GM11168 (cell line): ENCODE measurements around the gene WNT3A.

Experiments used
- in situ Hi-C: fragments of 300-500 bp; cut with MboI; formaldehyde crosslinking; loops from one replicate; pipeline ENCODE4 v1.12.0; 2022; ENCODE audit warnings: low sequenced_read_pairs; ENCODE audit not compliant: unreplicated experiment

WNT3A gene

DNA sequence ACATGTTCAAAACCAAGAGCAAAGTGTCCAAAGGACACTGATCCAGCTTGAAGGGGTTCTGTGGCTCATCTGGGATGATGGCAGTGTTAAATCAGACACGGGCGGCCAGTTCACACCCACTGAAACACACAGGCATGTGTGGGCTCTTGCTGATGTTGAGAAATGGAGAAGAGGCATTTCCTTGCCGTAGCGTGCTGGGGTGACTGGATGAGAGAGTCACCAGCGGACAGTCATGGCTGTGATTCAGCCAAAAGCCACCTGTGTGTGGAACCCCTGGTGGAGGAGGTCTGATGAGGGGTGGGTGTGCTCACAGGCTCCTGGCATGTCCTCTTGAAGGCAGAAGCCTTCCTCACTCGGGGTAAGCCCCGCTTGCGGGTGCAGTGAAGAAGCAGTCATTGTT, 89.1 kb downstream of the WNT3A start:
- in situ Hi-C loops: no loop called here

DNA sequence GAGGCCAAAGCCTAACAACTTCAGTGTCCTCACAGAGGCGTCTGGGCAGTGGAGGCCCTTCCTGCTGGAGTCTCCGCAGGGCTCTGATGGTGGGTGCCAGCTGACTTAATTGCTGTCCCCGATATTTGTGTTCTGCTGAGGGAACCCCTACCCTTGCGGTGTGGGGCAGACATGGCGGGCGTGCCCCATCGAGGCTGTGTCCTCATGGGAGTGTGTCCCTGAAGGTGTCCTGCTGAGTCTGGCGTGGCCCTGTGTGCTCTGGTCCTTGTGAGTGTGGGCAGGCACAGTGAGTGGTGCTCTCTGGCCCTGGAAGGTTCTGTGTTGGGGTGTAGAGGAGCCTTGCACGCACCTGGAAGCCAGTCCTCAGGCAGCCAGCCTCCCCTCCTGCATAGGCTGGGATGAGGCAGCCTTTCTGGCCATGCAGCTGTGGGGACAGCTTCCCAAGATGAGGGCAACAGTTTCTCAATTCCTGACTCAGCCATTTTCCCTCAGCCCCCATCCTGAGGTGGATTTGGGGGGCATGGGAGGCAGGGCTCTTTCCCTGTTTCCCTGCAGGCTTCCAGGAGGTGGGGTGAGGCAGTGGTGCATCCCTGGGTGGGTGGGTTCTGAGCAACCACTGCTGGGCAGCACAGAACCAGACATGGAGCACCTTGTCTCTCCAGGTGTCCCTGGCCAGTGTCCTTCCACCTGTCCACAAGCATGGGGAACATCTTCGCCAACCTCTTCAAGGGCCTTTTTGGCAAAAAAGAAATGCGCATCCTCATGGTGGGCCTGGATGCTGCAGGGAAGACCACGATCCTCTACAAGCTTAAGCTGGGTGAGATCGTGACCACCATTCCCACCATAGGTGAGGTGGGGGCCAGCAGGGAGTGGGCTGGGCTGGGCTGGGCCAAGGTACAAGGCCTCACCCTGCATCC, 89.9 kb downstream of the WNT3A start:
- in situ Hi-C loops: no loop called here

DNA sequence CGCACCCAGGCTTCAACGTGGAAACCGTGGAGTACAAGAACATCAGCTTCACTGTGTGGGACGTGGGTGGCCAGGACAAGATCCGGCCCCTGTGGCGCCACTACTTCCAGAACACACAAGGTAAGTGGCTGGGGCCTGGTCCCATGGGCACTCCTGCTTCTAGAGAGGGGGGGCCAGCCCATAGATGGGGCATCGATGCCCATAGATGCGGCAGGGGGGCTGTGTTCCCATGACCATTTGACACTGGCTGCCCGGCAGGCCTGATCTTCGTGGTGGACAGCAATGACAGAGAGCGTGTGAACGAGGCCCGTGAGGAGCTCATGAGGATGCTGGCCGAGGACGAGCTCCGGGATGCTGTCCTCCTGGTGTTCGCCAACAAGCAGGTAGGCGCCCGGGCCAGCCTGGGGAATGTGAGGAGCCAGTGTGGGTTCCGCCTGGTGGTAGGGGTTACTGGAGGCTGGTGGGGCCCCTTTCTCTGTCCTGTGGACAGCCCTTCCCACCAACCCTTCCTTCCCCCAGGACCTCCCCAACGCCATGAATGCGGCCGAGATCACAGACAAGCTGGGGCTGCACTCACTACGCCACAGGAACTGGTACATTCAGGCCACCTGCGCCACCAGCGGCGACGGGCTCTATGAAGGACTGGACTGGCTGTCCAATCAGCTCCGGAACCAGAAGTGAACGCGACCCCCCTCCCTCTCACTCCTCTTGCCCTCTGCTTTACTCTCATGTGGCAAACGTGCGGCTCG, 90.7 kb downstream of the WNT3A start:
- in situ Hi-C loops: no loop called here

DNA sequence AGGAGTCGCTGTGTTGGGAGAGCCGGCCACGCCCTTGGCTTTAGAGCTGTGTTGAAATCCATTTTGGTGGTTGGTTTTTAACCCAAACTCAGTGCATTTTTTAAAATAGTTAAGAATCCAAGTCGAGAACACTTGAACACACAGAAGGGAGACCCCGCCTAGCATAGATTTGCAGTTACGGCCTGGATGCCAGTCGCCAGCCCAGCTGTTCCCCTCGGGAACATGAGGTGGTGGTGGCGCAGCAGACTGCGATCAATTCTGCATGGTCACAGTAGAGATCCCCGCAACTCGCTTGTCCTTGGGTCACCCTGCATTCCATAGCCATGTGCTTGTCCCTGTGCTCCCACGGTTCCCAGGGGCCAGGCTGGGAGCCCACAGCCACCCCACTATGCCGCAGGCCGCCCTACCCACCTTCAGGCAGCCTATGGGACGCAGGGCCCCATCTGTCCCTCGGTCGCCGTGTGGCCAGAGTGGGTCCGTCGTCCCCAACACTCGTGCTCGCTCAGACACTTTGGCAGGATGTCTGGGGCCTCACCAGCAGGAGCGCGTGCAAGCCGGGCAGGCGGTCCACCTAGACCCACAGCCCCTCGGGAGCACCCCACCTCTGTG, 91.6 kb downstream of the WNT3A start:
- in situ Hi-C loops: no loop called here

DNA sequence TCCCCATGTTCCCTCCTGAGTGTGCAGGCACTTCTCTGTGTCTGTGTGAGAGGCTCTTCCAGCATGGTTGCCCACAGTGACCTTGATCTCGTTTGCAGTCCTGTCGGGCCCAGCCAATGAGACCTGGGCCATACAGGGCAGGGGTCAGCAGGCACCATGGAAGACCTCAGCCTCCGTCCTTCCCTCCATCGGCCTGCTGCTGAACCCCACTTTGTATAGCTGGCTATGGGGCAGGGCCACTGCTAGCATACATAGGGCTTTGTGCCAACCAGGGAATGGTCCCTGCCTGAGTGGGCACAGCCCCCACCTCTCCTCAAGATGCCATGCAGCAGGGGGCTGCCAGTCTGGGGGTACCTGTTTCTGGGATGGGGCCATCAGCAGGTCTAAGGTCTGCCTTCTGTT, 92.5 kb downstream of the WNT3A start:
- in situ Hi-C loops: no loop called here

DNA sequence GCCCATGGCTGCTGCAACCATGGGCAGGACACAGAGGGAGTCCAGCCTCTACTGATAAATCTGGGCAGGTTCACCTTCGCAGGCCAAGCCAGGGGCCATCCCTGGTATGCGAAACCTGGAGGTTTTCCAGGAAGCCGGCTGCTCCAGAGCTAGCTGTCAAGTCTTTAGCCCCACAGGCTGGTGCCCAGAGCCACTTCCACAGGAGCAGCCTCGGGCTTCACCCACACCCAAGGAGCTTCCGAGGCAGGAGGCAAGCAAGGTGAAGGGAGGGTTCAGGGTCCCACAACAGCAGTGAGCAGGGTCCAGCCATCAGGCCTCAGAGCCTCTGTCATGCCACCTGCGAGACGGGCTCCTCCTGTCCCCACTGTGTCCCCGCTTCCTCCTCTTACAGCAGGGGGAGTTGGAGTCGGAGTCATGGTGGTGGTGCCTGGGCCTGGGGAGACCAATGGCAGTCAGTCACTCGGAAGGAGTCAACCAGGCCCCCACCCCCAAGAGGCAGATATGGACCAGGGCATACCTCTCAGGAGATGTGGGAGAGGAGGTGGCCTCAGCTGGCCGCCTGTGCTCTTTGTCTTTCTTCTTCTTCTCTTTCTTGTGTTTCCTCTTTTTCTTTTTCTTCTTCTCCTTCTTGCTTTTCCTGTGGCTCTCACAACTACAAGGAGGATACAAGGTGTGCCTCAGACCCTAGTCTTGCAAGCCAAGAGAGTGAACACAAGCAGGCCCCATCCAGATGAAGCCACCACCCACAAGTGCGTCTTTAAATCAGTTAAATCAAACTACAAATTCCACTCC, 94.2 kb downstream of the WNT3A start:
- in situ Hi-C loops: no loop called here

DNA sequence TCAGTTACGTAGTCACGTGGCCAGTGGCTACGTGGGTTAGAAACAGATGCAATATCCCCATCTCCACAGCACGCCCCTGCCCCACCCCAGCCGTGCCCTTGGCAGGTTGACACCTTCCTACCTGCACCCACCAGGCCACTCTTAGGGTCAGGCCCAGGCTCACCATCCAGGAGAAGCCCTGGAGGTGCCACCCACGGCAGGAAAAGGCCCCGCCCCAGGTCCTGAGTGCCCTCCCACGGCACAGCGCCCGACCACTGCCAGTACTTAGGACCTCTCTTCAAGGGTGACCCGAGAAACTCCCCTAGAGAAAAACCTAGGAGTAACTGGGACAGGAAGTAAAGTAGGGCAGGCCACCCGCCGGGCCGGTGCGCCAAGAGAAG, 94.8 kb downstream of the WNT3A start:
- in situ Hi-C loops: no loop called here

DNA sequence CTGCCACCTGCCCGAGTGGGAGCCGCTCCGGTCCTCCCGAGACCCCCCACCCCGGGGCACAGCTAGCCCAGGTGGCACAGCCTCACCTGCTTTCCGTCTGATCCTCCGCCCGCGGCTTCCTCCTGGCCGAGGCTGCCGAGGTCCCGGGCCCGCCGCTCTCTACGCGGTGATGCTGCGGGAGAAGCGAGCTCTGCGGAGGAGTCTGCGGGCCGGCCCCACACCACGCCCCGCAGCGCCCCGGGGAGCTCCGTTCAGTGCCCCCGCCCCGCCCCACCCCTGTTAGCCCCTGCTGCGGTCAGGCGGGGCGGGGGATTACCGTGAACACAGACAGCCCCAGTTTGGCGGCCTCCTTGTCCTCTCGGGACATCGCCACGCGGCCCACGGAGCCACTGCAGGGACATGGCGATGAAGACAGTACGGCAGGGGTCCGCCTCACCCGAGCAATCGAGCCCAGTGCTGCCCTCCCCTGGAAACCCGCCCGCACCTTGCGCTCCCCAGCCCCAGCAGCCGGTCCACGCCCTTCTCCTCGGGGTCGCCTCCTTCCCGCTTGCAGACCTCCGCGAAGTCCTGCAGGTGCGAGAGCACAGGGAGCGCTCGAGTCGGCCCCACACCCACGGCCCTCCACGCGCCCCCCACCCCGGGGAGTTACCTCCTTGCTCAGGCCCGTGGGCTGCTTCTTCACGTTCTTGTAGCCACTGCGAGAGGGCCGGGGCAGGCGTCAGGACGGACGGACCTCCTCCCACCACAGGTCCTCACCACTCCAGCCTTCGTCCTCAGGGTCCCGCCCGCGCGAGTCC, 95.4 kb downstream of the WNT3A start:
- in situ Hi-C loops: no loop called here

DNA sequence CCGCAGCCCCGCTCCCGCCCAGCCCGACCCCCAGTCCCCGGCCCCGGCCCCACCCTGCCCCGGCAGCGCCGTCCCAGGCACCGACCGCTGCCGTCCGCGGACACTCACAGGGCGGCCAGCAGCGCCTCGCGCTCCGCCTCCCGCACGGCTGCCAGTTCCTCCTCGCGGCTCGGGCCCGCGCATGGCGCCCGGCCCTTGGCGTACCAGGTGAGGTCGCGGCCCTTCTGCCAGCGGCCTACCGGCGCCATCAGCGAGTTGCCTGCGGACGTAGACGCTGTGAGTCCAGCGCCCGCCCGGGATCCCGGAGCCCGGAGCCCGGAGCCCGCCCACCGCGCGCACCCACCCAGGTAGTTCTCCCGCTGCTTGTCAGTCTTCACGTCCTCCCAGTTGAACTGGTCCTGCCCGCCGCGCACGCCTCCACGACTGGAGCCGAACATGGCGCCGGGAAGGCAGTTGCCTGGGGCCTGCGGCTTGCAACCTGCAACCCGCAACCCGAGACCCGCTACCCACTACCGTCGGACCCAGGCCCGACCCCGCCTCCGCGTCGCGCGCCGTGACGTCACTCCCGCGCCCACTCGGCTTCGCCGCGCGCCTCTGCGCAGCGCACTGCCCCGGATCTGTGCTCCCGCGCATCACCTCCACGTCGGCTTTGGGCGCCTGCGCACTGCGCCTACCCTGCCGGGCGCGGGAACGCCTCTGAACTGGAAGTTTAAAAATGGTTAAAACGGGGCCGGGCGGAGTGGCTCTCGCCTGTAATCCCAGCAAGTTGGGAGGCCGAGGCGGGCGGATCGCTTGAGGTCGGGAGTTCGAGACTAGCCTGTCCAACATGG, 96.2 kb downstream of the WNT3A start, which contains the start of gene C1orf35:
Gene C1orf35 (minus strand): TSS at position 535 of the 830 bp plus-strand sequence. CDS start 98 bp downstream, at position 437.
- in situ Hi-C loops: no loop called here

DNA sequence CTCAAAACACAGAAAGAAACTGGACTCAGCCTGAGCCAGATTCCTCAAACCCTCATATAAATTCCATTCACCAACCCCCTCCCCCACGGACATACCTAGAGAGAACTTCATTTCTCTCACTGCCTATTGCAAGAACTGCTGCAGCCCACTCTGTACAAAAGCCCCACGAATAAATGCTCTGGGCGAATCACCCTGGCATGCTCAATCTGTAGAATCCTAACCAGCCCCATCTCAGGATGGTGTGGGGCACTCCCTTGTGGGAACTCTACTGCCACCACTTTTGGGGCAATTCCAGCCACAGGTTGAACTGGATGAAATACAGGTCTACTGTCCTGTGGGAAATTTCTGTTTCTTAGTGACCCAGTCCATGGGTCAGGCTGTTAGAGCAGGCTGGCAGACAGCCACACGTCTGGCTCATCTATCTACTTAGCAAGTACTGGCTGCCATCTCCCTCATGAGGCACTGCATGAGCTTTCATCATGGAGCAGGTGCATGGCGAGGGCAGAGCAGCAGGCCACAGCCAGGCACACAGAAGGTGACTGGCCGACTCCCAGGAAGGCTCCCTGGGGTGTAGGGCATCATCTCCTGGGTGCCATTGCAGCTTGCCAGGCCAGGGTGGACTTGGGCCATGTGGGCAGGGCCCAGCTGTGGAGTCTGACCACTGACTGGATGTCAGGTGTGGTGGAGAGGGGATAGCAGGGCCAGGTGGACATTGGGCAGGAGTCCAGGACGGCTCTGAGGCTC, 97.9 kb downstream of the WNT3A start:
- in situ Hi-C loops: no loop called here

DNA sequence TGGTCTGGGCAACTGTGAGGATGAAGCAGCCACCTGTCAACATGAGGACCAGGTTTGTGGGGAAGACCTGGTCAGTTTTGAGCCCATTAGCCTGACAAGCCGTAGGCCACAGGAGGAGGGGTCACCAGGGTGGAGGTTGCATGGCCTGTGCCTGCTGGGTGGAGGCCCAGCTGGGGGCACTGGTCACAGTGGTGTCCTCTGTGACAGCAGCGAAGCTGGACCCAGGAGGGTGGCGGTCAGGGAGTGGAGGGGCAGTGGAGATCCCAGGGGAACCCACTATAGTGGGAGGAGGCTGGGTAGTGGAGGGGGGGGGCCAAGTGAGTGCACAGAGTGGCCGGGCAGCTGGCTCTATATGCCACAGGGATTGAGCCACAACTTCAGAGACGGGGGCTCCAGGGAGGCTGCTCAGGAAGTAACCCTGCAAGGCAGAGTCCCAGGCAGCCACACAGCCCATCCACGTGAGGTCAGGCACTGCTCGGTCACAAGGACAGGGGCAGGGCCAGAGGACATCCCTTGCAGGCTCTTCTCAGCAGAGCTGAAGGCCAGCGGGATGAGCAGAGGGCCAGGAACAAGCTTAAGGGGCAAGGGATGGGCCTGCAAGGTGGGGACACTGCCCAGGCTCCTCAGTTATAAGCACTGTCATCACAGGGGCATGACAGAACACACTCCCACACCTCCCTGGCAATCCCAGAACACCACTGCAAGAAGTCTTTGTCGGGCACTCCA, 98.6 kb downstream of the WNT3A start:
- in situ Hi-C loops: no loop called here

DNA sequence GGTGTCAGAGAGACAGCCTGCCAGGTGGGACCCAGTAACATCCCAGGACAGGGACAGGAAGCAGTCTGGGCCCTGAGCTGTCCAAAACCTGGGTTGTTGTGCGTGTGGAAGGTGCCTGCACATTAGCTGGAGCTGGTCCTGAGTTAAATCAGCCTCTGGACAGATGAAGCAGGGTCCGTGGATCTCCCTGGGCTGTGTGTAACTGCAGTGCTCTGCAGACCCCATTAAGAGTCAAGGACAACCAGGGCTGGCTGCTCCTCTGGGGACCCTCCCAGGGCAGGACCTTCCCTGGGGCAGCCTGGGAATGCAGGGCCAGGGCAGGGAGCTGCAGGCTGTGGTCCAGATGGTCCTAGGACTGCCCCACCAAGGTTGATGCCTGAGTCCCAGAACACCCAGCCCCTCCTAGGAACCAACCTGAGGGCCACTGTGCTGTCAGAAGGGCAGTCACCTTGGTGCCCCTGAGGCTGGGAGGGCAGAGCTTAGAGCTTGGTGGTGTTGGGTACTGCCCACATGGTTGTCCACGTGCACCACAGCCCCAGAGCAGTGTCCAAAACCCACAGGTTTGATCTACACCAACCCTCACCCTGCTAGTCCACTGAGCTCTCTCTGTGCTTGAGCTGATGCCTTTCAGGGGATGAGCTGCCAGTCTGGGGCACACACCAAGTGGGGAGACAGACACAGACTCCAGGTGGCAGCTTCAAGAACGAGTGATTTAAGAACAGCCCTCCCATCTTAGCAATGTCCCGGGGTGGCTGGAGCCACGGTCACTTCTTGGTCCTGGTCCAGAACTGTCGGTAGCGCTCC, 99.4 kb downstream of the WNT3A start:
- in situ Hi-C loops: no loop called here

DNA sequence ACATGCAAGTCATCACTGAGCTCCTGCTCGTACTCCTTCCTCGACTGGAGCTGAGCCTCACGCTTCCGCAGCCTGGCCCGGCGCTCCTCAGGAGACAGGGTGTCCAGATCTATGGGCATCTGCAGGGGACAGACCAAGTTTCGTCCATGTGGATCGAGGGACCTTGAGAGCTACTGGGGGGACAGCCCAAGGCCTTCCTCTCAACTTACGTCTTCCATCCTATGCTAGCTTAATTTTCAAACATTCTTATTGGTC, 99.9 kb downstream of the WNT3A start:
- in situ Hi-C loops: no loop called here

DNA sequence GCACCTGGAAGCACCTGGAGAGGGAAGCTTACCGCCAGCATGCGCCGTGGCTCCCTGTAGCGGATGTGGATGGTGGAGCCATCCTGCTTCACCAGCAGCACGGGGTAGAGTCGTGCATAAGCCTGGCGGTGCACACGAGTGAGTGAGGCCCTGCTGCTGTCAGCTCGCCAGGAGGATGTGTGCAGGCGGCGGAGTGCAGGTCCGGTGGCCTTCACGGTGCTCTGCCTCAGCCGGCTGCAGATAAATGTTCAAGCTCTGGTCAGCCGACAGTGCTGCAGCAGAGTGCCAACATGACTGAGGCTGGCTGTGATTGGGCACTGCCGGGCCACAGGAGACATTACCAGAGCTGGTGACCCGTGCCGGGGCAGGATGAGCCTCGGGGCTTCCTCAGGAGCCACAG, 100.8 kb downstream of the WNT3A start:
- in situ Hi-C loops: no loop called here

DNA sequence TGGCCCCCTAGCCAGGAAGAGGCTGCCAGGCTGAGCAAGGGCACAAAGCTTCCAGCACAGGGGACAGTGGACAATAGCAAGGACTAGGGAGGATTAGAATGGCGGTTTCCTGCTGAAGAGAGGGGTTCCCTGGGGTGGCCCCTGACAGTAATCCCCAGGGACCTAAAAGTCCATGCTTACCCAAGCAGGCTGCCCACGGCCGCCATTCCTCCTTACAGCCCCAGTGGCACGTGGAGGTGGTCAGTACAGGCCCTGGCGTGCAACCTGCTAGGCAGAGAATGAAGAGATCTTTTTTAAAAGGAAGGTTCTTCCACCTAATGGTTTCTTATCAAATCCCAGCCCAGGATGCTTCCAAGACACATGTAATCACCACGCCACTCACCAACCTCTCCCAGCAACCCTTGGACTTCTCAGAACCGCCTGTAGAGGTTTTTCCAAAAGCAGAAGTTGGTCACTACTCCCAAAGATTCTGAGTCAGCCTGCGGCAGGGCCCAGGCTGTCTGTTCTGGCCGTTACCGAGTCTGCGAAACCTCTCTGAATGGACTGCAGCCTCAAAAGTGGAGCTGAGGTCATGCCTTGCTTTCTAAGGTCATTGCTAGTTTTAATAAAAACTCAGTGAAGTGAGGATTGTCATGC, 101.4 kb downstream of the WNT3A start:
- in situ Hi-C loops: no loop called here

DNA sequence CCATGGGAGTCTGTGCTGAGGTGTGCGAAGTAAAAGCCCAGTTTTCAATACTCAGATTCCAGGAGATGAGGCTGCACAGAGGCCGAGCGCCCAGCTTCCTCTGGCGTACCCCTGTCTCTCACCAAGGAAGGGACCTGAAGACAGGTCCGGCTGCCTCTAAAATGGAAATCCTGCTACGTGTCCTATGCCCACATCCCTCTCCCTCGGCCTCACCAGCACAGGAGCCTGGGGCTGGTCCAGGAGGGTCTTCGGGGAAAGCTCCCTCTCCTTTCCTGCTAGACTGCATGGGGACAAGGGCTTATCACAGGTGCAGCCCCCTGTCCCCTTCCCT, 101.9 kb downstream of the WNT3A start:
- in situ Hi-C loops: no loop called here
